RCC 7860 (cell line): ENCODE data around the gene SCAMP3.

Source experiments
- DNase-seq: peaks from one replicate; pipeline ENCODE4 v3.0.0-alpha.2; 2015; ENCODE audit warnings: low spot score
- FAIRE-seq: peaks from 2 replicates; lab custom pipeline; 2012; peaks lifted over from hg19 to GRCh38; lab: Jason Lieb, UNC

SCAMP3 gene

DNA sequence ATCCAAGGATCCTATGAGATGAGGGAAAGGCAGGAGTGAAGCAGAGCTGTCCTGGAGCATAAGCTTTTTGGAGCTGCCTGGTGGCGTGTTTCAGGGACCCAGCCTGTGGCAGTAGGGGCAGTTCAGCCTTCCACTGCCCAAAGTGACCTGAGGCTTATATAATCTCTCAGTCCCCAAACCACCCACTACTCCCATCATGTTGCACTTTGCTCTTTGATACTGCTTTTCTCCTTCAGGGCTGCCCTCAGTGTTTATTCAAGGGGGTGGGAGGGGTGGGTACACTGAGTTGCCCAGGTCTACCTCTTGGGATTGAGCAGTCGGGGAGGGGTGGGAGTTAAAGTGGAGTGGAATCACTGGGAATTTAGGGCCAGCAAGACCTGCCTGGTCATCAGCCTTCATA is 24.4 kb upstream of the SCAMP3 start:
- DNase-seq, result no peak
- FAIRE-seq, result no peak

DNA sequence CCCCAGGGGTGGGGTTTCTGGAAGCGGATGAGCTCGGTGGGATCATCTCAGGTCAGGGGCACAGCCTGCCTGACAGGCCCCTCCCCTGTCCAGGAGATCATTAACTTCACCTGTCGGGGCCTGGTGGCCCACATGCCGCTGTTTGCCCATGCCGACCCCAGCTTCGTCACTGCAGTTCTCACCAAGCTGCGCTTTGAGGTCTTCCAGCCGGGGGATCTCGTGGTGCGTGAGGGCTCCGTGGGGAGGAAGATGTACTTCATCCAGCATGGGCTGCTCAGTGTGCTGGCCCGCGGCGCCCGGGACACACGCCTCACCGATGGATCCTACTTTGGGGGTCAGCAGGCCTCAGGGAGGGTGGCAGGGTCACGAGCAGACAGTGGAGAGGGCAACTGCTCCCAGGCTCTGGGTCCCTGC is 23.5 kb upstream of the SCAMP3 start:
- FAIRE-seq, result no peak
- no peak for DNase-seq

DNA sequence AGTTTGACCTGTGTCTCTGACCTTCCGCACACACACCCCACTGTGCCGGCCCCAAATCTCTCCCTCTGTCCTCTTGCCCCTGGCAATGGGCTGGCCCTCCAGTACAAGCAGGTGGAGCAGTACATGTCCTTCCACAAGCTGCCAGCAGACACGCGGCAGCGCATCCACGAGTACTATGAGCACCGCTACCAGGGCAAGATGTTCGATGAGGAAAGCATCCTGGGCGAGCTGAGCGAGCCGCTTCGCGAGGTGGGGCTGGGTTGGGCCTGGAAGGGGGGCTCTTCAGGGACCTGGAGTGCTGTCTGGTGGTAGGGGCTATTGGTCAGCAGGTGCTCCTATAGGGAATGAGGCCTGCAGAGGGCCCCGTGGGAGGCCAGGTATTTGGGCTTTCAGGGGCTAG is 22.9 kb upstream of the SCAMP3 start:
- DNase-seq, result no peak
- FAIRE-seq, result no peak

DNA sequence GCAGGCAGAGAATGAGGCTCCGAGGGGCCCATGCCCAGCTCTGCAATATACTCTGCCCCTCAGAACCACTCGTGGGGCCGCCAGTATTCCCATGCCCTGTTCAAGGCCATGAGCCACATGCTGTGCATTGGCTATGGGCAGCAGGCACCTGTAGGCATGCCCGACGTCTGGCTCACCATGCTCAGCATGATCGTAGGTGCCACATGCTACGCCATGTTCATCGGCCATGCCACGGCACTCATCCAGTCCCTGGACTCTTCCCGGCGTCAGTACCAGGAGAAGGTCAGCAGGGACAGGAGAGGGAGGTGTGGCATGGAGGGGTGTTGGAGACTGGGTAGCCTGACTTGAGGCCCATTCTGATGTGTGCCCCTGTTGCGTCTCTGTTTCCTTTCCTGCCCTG is 22.3 kb upstream of the SCAMP3 start:
- FAIRE-seq, result no peak

DNA sequence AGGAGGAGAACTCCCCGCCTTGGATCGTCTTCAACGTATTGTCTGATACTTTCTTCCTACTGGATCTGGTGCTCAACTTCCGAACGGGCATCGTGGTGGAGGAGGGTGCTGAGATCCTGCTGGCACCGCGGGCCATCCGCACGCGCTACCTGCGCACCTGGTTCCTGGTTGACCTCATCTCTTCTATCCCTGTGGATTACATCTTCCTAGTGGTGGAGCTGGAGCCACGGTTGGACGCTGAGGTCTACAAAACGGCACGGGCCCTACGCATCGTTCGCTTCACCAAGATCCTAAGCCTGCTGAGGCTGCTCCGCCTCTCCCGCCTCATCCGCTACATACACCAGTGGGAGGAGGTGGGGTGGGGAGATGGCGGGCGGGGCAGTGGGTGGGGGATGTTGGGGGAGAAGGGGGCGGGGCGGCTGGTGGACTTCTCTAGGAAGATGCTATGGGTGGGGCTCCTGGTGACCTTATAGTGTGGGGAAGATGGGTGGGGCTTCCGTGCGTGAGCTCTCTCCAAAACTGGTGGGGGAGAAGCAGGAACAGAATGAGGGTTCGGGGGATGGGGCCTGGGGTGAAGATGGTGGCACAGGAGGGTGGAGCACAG is 20.4 kb upstream of the SCAMP3 start:
- no peak for FAIRE-seq
- no peak for DNase-seq

More for the DNA sequence above, 22.3 kb upstream of the SCAMP3 start:
- no peak for DNase-seq

DNA sequence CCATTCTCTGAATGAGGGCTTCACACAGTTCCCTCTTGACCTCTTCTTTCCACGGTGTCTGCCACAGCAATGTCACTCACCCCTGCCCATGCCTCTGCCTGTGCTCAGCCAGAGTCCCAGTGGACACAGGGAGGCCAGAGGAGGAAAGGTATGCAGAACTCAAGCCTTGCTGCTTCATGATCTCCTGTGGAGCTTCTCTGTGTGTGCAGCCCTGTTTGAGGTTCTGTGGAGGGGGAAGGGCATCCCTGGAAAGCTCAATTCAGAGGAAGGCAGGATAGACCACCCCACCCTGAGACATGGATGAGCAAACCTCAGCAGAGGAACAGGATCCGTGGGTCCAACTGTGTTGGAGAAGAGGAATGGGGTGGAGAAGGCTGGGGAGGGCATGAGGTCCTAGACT is 17.1 kb upstream of the SCAMP3 start:
- no peak for DNase-seq
- no peak for FAIRE-seq

DNA sequence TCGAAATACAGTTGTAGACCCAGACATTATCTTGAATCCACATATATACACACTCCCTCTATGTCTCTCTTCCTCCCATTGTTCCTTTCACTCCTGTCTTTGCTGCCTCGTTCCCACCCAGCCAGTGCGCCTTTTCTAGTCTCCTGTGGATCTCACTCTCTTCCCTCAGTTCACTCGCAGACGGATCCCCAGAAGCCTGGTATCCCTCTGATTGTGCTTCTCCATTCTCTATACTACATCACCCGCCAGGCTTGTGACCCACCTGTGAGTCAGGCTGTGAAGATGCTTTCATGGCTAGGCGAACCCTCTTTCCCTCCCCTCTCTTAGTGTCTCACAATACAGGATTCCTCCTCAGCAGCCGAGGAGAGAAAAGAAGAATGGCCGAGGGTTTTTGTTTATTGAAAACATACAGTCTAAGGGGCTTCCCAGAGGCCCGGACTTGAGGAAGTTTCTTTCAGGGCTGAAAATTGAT is 16.6 kb upstream of the SCAMP3 start:
- FAIRE-seq, result no peak
- DNase-seq, result no peak

DNA sequence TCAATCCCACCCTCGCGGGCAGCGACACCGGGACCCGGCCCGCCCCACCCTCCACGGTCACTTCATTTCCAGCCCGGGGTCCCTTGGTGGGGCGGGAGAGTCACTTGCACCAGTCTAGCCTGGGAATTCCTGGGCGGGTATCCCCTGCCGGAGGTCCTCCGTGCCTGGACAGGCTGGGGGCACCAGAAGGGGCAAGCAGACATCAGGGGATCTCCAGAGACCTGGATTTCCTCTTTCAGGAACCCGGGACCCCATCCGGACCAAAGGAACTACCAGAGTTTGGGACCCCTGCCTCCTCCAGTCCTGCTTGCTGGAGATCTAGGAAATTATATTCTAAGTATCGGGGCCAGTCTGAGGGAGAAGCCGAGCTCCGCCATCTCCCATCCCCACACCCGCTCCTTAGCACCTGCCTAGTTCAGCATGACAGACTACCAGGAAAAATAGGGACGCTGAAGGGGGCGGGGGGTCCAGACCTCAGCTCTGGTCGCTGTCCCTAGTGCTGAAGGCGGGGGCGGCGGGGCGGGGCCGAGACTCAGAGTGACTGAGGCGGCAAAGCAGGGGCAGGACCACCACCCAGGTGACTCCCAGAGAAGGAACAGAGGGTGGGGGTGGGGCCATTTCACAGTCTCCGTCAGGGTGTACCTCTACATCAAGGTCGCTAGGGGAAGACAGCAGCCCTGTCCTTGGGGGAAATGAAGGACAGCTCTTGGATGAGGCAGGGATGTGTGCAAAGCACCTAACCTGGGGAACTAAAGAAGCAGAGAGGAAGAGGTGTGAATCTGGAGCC is 15.9 kb upstream of the SCAMP3 start:
- FAIRE-seq (no peak), DNase-seq (peak; percentile 7)

DNA sequence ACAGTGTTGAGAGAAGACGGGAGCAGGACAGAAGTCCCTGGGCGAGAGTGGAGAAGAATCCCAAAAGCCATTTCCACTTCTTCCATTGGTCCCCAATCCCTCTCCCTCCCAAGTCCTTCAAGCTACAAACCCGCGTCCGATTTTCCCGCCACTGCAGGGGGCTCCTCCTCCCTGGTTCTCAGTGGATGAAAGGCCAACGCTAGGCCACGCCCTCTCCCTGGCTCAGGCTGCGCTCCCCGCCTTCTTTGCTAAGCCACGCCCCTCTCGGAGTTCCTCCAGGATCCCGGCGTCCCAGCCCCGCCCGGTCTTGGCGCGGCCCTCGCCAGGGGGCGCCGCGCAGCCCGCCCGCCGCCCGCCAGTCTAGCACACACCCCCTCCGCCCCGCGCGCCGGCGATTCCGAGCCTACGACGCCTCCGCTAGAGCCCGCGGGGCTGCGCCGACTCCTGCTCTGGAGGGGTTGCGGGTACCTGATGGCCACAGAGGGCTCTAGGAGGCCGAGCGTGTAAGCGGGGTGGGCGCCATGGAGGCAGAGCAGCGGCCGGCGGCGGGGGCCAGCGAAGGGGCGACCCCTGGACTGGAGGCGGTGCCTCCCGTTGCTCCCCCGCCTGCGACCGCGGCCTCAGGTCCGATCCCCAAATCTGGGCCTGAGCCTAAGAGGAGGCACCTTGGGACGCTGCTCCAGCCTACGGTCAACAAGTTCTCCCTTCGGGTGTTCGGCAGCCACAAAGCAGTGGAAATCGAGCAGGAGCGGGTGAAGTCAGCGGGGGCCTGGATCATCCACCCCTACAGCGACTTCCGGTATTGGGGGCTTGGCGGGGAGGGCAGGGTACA is 15.1 kb upstream of the SCAMP3 start, which contains the start of gene HCN3:
Gene HCN3, plus strand, starts transcription at position 394 of the 832 bp plus-strand sequence. Its CDS starts 128 bp downstream, at position 522.
- DNase-seq (peak; percentile 90), FAIRE-seq (no peak)

DNA sequence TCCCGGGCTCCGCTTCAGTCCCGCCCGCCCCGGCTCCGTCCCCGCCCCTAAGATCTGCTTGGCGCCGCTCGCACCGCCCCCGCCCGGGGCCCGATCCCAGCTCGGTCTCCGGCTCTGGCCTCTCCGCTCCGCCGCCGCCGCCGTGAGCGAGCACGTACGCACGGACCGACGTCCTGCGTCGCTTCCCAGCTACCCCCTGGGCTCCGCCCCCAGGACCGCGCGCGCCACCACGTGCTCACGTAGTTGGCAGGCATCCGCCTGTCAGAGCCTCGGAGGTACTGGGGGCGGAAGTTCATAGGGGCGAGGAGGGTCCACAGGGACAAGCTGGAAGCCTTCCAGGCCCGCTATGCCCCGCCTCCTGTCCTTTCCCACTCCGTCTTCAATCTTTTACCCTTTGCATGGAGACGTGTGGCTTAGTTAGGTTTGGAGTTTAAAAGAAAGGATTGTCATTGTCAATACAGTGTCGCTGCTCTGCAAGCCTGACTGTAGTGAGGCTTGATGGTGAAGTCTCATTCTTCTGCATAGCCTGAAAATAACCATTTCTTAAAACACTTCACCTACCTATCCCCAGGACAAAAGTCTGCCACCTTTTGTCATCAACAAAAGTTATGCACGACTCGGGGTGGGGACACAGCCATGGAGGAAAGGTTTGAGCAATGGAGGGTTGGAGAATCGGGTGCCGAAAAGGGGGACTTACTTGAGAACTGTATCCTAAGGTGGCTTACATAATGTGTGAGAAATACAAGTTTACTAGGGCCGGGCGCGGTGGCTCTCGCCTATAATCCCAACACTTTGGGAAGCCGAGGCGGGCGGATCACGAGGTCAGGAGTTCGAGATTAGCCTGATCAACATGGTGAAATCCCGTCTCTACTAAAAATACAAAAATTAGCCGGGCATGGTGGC is 11.4 kb upstream of the SCAMP3 start, which contains the start of gene CLK2:
Gene CLK2, minus strand, starts transcription at position 162 of the 903 bp plus-strand sequence. CDS start 2,527 bp downstream, outside the sequence.
- DNase-seq (peak; percentile 91), FAIRE-seq (peak; percentile 57)

DNA sequence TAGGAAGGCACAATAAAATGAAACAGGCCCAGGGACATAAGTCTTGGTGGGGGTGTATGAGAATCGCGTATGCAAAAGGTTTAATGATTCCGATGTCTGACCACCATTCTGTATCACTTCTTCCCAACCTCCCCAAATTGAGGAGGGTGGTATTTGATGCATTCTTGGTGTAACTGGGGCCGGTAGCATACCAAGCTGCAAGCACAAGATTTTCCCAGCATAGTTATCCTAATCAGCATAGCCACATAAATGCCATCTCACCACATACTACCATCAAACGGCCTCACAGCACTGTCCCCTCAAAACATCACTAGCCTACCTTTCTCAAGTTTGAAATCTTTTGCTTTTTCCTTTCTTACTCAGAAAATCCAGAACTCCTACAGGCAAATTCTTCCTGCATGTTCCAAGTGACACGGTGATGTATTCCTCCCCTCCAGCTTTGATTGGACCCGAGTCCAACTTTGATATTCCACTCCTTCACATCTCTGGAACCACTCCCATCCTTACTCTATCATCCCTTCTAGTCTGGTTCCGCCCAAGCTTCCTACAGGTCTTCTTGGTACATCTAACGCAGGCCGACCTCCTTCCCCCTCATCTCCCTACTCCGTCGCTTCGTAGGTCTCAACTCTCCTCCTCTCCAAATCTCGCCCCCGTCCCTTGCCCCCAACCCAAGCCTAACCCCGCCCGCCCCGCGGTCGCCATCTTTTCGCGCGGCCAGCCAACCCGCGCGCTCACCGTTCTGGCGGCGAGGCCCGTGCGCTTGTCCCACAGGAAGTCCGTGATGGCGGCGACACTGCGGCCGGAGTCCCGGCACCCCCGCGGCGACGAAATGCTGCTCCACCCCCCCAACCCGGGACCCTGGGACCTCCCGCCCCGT is 10.5 kb upstream of the SCAMP3 start:
- no peak for FAIRE-seq

DNA sequence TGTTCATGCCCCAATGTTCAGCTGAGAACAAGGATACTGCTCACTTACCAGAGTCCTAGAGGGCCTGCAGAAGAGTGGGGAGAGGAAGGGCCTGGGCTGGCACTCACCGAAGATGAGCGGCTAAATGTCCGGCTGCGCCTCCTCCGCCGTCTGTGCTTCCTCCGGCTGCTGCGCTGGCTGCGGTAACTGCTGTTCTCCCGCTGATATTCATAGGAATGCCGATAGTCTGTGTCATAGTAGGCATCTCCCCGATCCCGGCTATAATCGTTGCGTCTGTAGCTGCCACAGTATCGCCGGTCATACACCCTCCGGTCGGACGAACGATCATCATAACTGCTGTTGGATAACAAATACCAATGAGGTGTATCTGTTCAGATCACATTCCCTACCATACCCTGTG is 7.2 kb upstream of the SCAMP3 start:
- DNase-seq, result no peak
- no peak for FAIRE-seq

More for the DNA sequence above, 10.5 kb upstream of the SCAMP3 start:
- peak; percentile 29 for DNase-seq

DNA sequence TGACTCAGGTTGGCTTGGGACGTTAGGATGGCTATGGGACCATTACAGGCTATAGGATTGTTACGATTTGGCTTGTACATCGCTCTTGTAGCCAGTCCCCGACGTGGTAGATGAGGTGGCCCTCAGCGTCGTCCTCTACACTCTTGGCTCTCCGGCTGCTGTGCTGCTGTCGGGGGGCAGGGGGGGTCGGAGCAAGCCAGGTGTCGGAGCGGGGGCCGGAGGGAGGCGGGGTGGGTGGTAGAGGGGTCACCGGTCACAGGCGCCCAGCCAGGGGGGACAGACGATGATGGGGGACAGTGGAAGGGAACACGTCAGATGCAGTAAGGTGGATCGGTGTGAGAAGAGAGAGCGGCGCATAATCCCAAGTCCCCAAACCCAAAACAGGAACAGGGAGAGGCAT is 6.5 kb upstream of the SCAMP3 start:
- DNase-seq (no peak), FAIRE-seq (no peak)

DNA sequence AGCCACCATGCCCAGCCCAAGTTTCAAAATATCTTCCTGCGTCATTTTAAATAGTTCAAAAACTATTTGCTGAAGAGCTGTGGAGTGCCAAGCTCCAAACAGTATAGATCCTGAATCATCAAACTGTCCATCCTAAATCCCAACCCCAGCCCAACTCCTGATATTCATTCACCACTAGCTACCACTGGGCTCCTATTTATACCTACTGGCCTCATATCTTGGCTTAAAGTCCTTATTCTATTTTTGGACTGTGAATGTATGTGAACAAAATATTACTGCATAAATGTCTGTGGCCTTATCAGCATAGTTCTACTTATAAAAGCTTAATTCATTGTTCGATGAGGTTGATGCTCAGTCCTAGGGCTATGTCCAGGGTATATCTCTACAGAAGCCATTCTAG is 5.2 kb upstream of the SCAMP3 start:
- no peak for DNase-seq
- no peak for FAIRE-seq

DNA sequence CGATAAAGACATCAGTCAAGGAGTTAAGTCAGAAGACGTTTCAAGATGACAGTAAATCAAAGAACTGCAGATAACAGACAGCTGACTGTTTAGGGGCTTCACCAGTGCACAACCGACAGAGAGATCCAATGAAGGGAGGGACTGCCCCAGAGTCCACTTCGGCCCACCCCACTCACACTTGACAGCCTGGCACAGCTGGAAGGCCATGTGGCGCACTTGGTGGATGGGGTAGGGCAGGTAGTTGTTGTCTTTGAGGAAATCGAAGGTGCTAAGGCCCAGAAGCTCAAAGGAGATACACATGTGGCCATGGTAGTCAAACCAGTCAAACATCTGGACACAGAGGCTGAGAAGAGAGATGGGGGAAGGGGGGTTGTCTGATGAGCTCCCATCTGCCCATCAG is 4.4 kb upstream of the SCAMP3 start:
- DNase-seq, result no peak
- no peak for FAIRE-seq

DNA sequence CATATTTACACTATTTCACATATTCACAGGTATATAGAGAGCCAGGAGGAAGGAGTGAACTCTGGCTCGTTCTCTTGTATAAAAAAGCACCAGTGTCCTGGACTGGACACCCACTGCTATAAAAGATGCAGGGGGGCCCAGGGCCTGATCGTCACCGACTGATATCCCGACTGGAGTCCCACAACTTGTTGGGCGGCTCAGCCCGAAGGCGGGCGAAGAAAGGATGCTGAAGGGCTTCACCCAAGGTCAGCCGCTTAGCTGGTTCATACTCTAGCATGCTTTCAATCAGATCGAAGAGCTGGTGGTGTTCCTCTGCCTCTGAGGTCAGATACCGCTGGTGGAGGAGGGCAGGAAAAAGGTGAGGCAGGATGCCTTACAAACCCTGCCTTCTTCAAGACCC is 907 bp upstream of the SCAMP3 start:
- no peak for DNase-seq
- FAIRE-seq, result no peak

DNA sequence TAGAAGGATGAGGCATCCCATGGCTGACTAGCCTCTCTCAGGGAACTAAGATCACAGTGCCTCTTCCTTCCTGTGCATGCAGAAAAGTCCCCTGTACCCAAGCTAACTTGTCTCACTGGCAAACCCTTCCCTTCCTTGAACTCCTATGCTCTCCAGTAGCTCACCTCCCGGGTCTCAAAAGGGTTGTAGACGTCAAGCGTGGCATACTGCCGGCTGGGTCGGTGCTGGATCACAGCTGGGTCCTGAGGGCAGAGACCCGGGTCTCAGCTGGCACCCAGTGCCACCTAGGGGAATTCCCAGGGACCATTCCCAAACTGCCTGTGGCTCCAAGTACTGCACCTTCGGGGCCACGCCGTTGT is 688 bp downstream of the SCAMP3 start:
- DNase-seq, result peak; percentile 29
- no peak for FAIRE-seq

DNA sequence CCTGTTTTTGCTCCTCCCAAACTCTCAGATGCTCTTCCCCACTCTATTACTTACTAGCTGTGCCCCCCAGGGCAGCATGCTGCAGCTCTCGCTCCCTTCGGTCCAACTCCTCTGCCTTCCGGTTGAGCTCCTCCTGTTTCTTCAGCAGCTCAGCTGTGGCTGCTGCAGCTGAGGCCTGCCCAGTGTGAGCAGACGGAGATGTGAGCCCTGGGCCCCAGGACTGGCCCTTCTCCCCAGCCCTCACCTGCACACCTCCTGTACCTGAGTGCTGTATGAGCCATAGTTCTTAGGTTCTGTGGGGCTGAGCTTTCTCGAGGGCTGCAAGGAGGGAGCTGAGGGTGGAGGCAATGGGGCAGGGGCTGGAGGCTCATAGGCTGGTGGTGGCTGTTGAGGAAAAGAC is 1.9 kb downstream of the SCAMP3 start:
- no peak for FAIRE-seq

DNA sequence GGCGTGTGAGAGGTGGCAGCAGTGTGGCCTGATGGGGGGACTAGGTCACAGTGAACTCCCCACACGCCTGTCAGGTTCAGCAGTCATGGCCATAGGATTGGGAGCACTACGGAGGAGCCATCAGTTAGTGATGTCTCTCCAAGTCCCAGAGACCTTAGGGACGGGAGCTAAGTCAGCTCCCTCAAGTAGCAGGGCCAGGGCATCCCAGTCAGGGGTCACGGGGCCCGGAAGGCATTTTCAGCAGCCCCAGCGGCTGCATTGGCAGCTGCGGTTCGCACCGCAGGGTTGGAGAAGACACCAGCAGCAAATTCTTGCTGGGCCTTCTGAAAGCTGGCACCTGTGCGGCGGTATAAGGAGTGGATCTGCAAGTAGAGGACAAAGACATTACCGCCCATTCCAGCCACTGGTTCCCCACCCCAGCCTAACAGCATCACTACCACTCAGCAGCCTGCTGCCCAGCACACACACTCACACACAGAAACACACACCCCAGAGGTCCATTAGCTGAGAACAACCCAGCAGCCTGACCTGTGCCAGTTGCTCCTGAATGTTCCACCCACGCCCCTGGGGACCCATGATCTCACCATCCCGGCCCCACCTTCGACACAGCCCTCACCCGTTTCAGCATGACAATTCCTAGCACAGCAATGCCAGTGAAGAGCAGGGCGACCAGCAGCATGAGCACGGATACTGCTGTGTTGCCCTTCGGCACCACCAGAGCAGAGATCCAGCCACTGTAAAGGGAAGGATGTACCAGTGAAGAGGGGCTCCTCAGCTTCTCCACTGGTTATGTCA is 5.9 kb downstream of the SCAMP3 start:
- DNase-seq (no peak), FAIRE-seq (no peak)

More for the DNA sequence above, 1.9 kb downstream of the SCAMP3 start:
- DNase-seq, result no peak
